HG02884 (cell line): ENCODE data around the gene POC5.

ENCODE experiments used
- ATAC-seq: cut with Tn5 transposase; IDR thresholded peaks from one replicate; pipeline ENCODE4 v1.9.1; 2021; ENCODE audit warnings: mild to moderate bottlenecking, moderate library complexity; ENCODE audit not compliant: unreplicated experiment

The POC5 gene

GRCh38 chr5:75660678-75661465 is 56.4 kb downstream of the POC5 start:
- ATAC-seq, result no peak

- no peak for ATAC-seq
Measured at GRCh38 chr5:75659791-75660450, 57.3 kb downstream of the POC5 start.

GRCh38 chr5:75656311-75657003 is 60.8 kb downstream of the POC5 start:
- ATAC-seq, result no peak

- ATAC-seq, result no peak
Measured at GRCh38 chr5:75654693-75655295, 62.4 kb downstream of the POC5 start.

- ATAC-seq, result no peak
Measured at GRCh38 chr5:75653521-75653920, 63.7 kb downstream of the POC5 start.

- ATAC-seq, result no peak
Measured at GRCh38 chr5:75651575-75652238, 65.5 kb downstream of the POC5 start.

- no peak for ATAC-seq
Measured at GRCh38 chr5:75648712-75649111, 68.5 kb downstream of the POC5 start.

GRCh38 chr5:75640826-75641225 is 76.4 kb downstream of the POC5 start:
- no peak for ATAC-seq

- no peak for ATAC-seq
Measured at GRCh38 chr5:75640395-75640794, 76.8 kb downstream of the POC5 start.

GRCh38 chr5:75639535-75640311 is 77.5 kb downstream of the POC5 start:
- no peak for ATAC-seq

- no peak for ATAC-seq
Measured at GRCh38 chr5:75637949-75638348, 79.3 kb downstream of the POC5 start.

- ATAC-seq, result no peak
Measured at GRCh38 chr5:75632321-75632720, 84.9 kb downstream of the POC5 start.

- ATAC-seq, result no peak
Measured at GRCh38 chr5:75630875-75631274, 86.4 kb downstream of the POC5 start.

GRCh38 chr5:75627801-75628200 is 89.4 kb downstream of the POC5 start:
- no peak for ATAC-seq

GRCh38 chr5:75626959-75627358 is 90.3 kb downstream of the POC5 start:
- ATAC-seq, result no peak
